ENCODE results near the gene ARHGAP18. TPM values are rescaled to one million over a fixed set of nuclear protein-coding genes. Genes with fewer than 3 reads are reported as not detected.

Gene ARHGAP18
- total RNA-seq, 1 donor from 2014 or later, result 5.6 TPM

- no peak for TF ChIP-seq CTCF (IDR thresholded peaks at IDR 0.05; ENCODE audit: borderline replicate concordance)
- no peaks in the 10 kb centered on the region for H3K9me3 ChIP-seq (replicated peaks)
- H3K4me3 ChIP-seq, result no peak overlapping the region
- no peaks in the 10 kb centered on the region for H3K27me3 ChIP-seq (ENCODE audit: low read depth)
- peaks cover 20% of the 10 kb centered on the region for H3K4me1 ChIP-seq
- no peaks in the 10 kb centered on the region for H3K36me3 ChIP-seq
- DNase-seq, result no peak
- intact Hi-C loops (cut with micrococcal nuclease), result no loop called here
- no peak overlapping the region for H3K27ac ChIP-seq (replicated peaks)
Observed at GRCh38 chr6:129698430-129698829, 11.5 kb downstream of the ARHGAP18 start.

- H3K9me3 ChIP-seq (replicated peaks), result no peaks in the 10 kb centered on the region
Observed at GRCh38 chr6:129697788-129698187, 12.2 kb downstream of the ARHGAP18 start.

GRCh38 chr6:129696843-129697242 is 13.1 kb downstream of the ARHGAP18 start:
- Histone ChIP-seq H3K9me3 (replicated peaks) (no peaks in the 10 kb centered on the region), H3K27ac (replicated peaks) (no peak overlapping the region), H3K4me3 (no peak overlapping the region), H3K36me3 (no peaks in the 10 kb centered on the region), H3K4me1 (peaks cover 30% of the 10 kb centered on the region), H3K27me3 (ENCODE audit: low read depth) (no peaks in the 10 kb centered on the region)
- no peak for TF ChIP-seq CTCF (IDR thresholded peaks at IDR 0.05; ENCODE audit: borderline replicate concordance)
- intact Hi-C loops (cut with micrococcal nuclease), result no loop called here
- no peak for DNase-seq

More at GRCh38 chr6:129697788-129698187, 12.2 kb downstream of the ARHGAP18 start:
- no peak for TF ChIP-seq CTCF (IDR thresholded peaks at IDR 0.05; ENCODE audit: borderline replicate concordance)
- Histone ChIP-seq H3K36me3 (no peaks in the 10 kb centered on the region), H3K27me3 (ENCODE audit: low read depth) (no peaks in the 10 kb centered on the region), H3K4me1 (peaks cover 21% of the 10 kb centered on the region), H3K27ac (replicated peaks) (no peak overlapping the region), H3K4me3 (no peak overlapping the region)
- DNase-seq, result no peak
- intact Hi-C loops (cut with micrococcal nuclease), result no loop called here

- H3K36me3 ChIP-seq, result no peaks in the 10 kb centered on the region
- no peaks in the 10 kb centered on the region for H3K9me3 ChIP-seq (replicated peaks)
- intact Hi-C loops (cut with micrococcal nuclease), result no loop called here
- no peaks in the 10 kb centered on the region for H3K27me3 ChIP-seq (ENCODE audit: low read depth)
- no peak for DNase-seq
- H3K27ac ChIP-seq (replicated peaks), result peak overlapping the region; percentile 63
- H3K4me3 ChIP-seq, result no peak overlapping the region
- no peak for TF ChIP-seq CTCF (IDR thresholded peaks at IDR 0.05; ENCODE audit: borderline replicate concordance)
- H3K4me1 ChIP-seq, result peaks cover 32% of the 10 kb centered on the region
Observed at GRCh38 chr6:129696028-129696418, 14.0 kb downstream of the ARHGAP18 start.

- H3K4me1 ChIP-seq, result peaks cover 32% of the 10 kb centered on the region
- no peaks in the 10 kb centered on the region for H3K27me3 ChIP-seq (ENCODE audit: low read depth)
- intact Hi-C loops (cut with micrococcal nuclease), result no loop called here
- TF ChIP-seq CTCF (IDR thresholded peaks at IDR 0.05; ENCODE audit: borderline replicate concordance), result no peak
- no peak for DNase-seq
- H3K4me3 ChIP-seq, result no peak overlapping the region
- H3K27ac ChIP-seq (replicated peaks), result peak overlapping the region; percentile 63
- no peaks in the 10 kb centered on the region for H3K36me3 ChIP-seq
- no peaks in the 10 kb centered on the region for H3K9me3 ChIP-seq (replicated peaks)
Observed at GRCh38 chr6:129695373-129696027, 14.5 kb downstream of the ARHGAP18 start.
